H9 (cell line): ENCODE data around the gene TH. TPM values are rescaled to one million over a fixed set of nuclear protein-coding genes. Genes with fewer than 3 reads are reported as not detected.

Experiments used
- DNase-seq: peaks from one replicate; pipeline ENCODE4 v3.0.0-alpha.2; 2017
- H2AFZ ChIP-seq: one replicate; pipeline ENCODE4 v1.6.1; 2013; ENCODE audit warnings: mild to moderate bottlenecking, low read length, control low read depth, moderate library complexity
- H2AK5ac ChIP-seq: 2 replicates; pipeline ENCODE4 v1.6.1; 2013; ENCODE audit warnings: low read length, control low read depth, mixed read lengths; ENCODE audit not compliant: insufficient read length
- H2BK120ac ChIP-seq: one replicate; pipeline ENCODE4 v1.6.1; 2013; ENCODE audit warnings: low read depth, mild to moderate bottlenecking, low read length, control low read depth, inconsistent platforms; ENCODE audit not compliant: poor library complexity, severe bottlenecking
- H2BK12ac ChIP-seq: 2 replicates; pipeline ENCODE4 v1.6.1; 2013; ENCODE audit warnings: low read length, control low read depth, mixed read lengths, low read depth; ENCODE audit not compliant: insufficient read length
- H2BK15ac ChIP-seq: 2 replicates; pipeline ENCODE4 v1.6.1; 2013; ENCODE audit warnings: low read depth, low read length, control low read depth
- H2BK20ac ChIP-seq: one replicate; pipeline ENCODE4 v1.6.1; 2013; ENCODE audit warnings: low read depth, mild to moderate bottlenecking, low read length, control low read depth, inconsistent platforms; ENCODE audit not compliant: poor library complexity, severe bottlenecking
- H2BK5ac ChIP-seq: 2 replicates; pipeline ENCODE4 v1.6.1; 2013; ENCODE audit warnings: low read length, control low read depth, mixed read lengths; ENCODE audit not compliant: insufficient read length
- H3K14ac ChIP-seq: 2 replicates; pipeline ENCODE4 v1.6.1; 2013; ENCODE audit warnings: low read length, control low read depth; ENCODE audit not compliant: insufficient read depth
- H3K18ac ChIP-seq: 2 replicates; pipeline ENCODE4 v1.6.1; 2013; ENCODE audit warnings: low read depth, mild to moderate bottlenecking, mixed read lengths, low read length, control low read depth; ENCODE audit not compliant: insufficient read length
- H3K23ac ChIP-seq: 2 replicates; pipeline ENCODE4 v1.6.1; 2013; ENCODE audit warnings: low read length, control low read depth, mixed read lengths, low read depth; ENCODE audit not compliant: insufficient read length
- H3K23me2 ChIP-seq: 2 replicates; pipeline ENCODE4 v1.6.1; 2013; ENCODE audit warnings: low read depth, mild to moderate bottlenecking, mixed read lengths, low read length, control low read depth; ENCODE audit not compliant: insufficient read length, poor library complexity, severe bottlenecking
- H3K27ac ChIP-seq: 2 replicates; pipeline ENCODE4 v1.5.1; 2013; ENCODE audit warnings: low read length, control low read depth, mixed read lengths, low read depth; ENCODE audit not compliant: insufficient read length
- H3K27me3 ChIP-seq: 2 replicates; pipeline ENCODE4 v1.6.1; 2013; ENCODE audit warnings: low read length, control low read depth, inconsistent platforms; ENCODE audit not compliant: insufficient read depth
- H3K4ac ChIP-seq: 2 replicates; pipeline ENCODE4 v1.6.1; 2013; ENCODE audit warnings: low read depth, mild to moderate bottlenecking, control low read depth, inconsistent platforms, low read length, moderate library complexity
- H3K4me1 ChIP-seq: 2 replicates; pipeline ENCODE4 v1.6.1; 2013; ENCODE audit warnings: low read length, control low read depth, inconsistent platforms; ENCODE audit not compliant: insufficient read depth
- H3K4me2 ChIP-seq: 2 replicates; pipeline ENCODE4 v1.6.1; 2013; ENCODE audit warnings: low read length, control low read depth, mixed read lengths; ENCODE audit not compliant: insufficient read length, insufficient read depth
- H3K56ac ChIP-seq: 2 replicates; pipeline ENCODE4 v1.6.1; 2013; ENCODE audit warnings: low read depth, mild to moderate bottlenecking, mixed read lengths, low read length, control low read depth; ENCODE audit not compliant: insufficient read length
- H3K79me1 ChIP-seq: 2 replicates; pipeline ENCODE4 v1.6.1; 2013; ENCODE audit warnings: low read depth, mild to moderate bottlenecking, moderate library complexity, low read length, control low read depth, inconsistent platforms; ENCODE audit not compliant: insufficient read depth, poor library complexity, severe bottlenecking
- H3K79me2 ChIP-seq: 2 replicates; pipeline ENCODE4 v1.6.1; 2013; ENCODE audit warnings: low read length, control low read depth, inconsistent platforms; ENCODE audit not compliant: insufficient read depth
- H3K9ac ChIP-seq: 2 replicates; pipeline ENCODE4 v1.6.1; 2013; ENCODE audit warnings: low read length, control low read depth, mixed read lengths; ENCODE audit not compliant: insufficient read length; ENCODE audit errors: extremely low read depth
- H3K9me3 ChIP-seq: one replicate; pipeline ENCODE4 v1.6.1; 2013; ENCODE audit warnings: low read depth, low read length, inconsistent platforms; ENCODE audit not compliant: control insufficient read depth
- H3T11ph ChIP-seq: one replicate; pipeline ENCODE4 v1.6.1; 2013; ENCODE audit warnings: mild to moderate bottlenecking, low read length, control low read depth, inconsistent platforms
- H4K20me1 ChIP-seq: one replicate; pipeline ENCODE4 v1.6.1; 2013; ENCODE audit not compliant: control insufficient read depth, insufficient read length, insufficient read depth
- H4K5ac ChIP-seq: 2 replicates; pipeline ENCODE4 v1.6.1; 2013; ENCODE audit warnings: low read depth, mild to moderate bottlenecking, mixed read lengths, low read length, control low read depth; ENCODE audit not compliant: insufficient read length
- H4K8ac ChIP-seq: replicated peaks from 2 replicates; pipeline ENCODE4 v1.6.1; 2013; ENCODE audit warnings: low read length, control low read depth, mixed read lengths, low read depth; ENCODE audit not compliant: insufficient read length
- H4K91ac ChIP-seq: 2 replicates; pipeline ENCODE4 v1.6.1; 2013; ENCODE audit warnings: low read depth, mild to moderate bottlenecking, moderate library complexity, mixed read lengths, low read length, control low read depth; ENCODE audit not compliant: insufficient read length
- H3K27ac Mint-ChIP-seq, 3 experiments: 2 replicates in 2 of 3; 3 replicates in 1 of 3; pipeline ENCODE4 v1.8.0; 2020 to 2021; ENCODE audit warnings: mixed read lengths in 3 of 3, mild to moderate bottlenecking in 1 of 3, moderate library complexity in 1 of 3
- H3K27me3 Mint-ChIP-seq: 2 replicates; pipeline ENCODE4 v1.8.0; 2021; ENCODE audit warnings: low read depth, mild to moderate bottlenecking, moderate library complexity, mixed read lengths
- H3K36me3 Mint-ChIP-seq, 3 experiments: 2 replicates in 2 of 3; 3 replicates in 1 of 3; pipeline ENCODE4 v1.8.0; 2020 to 2021; ENCODE audit warnings: low read depth in 3 of 3, mixed read lengths in 3 of 3; ENCODE audit not compliant: insufficient read depth in 1 of 3
- H3K4me1 Mint-ChIP-seq, 2 experiments: 2 replicates each; pipeline ENCODE4 v1.8.0; 2020; ENCODE audit warnings: mixed read lengths in 2 of 2
- H3K4me3 Mint-ChIP-seq, 2 experiments: 2 replicates in 1 of 2; 3 replicates in 1 of 2; pipeline ENCODE4 v1.8.0; 2020 to 2021; ENCODE audit warnings: mild to moderate bottlenecking in 2 of 2, mixed read lengths in 2 of 2, moderate library complexity in 1 of 2
- H3K9me3 Mint-ChIP-seq, 2 experiments: 2 replicates in 1 of 2; 3 replicates in 1 of 2; pipeline ENCODE4 v1.8.0; 2020; ENCODE audit warnings: mild to moderate bottlenecking in 2 of 2, mixed read lengths in 2 of 2, moderate library complexity in 1 of 2
- WGBS: extraction: QIAGEN DNeasy Blood & Tissue Kit; methylation state at CpG from one replicate; pipeline ENCODE4 v1.1.7; 2013; ENCODE audit warnings: missing lambda C conversion rate, low lambda C conversion rate, mixed read lengths; ENCODE audit not compliant: insufficient read length; ENCODE audit errors: extremely low coverage; 5-methylcytosine and 5-hydroxymethylcytosine counted together
- total RNA-seq: library from RNA; stranded (reverse); gene quantifications from 2 replicates; pipeline ENCODE4 v1.2.1, GENCODE V29; 2021
- TF ChIP-seq, protein P1 (sequence below): fragments of 200-600 bp; sonication (generic); conservative IDR thresholded peaks from 3 replicates; pipeline ENCODE4 v1.8.0; 2021; ENCODE audit warnings: antibody characterized with exemption, mild to moderate bottlenecking

Gene TH
- total RNA-seq, 1 experiment from 2014 or later = not detected

DNA sequence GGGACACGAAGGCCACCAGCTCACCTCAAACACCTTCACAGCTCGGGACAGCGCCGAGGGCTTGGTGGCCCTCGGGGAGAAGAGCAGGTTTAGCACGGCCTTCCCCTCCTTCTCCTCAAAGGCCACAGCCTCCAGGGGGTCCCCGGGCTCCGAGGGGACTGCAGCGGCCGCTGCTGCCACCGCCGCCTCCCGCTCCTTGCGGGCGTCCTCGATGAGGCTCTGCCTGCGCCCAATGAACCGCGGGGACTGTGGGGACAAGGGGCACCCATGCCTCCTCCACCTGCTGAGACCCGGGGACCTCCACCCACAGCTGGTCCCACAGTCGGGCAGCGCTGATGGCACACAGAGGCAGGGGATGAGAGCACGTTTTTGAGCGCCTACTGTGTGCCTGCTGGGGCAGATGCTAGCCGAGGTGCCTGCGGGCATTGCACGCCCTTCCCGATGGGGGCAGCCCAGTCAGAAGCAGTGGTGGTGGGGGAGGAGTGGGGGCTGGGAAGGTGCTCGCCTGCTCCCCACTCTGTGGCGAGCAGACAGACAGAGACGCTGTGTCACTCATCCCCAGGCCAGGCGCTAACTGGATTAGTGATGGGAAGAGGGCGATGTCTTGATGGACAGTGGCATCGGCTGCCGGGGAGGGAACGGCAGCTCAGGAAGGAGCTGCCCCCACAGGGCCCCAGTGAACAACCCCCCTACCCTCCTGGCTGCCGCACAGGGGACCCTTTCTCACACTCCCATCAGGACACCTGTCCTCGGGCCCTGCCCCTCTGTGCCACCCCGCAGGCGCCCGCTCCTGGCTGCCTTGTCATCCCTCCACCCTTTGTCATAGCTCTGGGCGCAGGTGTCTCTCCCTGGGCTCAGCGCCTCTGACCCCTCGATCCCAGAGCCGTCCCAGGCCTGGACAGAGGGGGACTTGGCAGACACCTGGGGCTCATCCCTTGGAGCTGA lies 1.7 kb downstream of the TH start:
- H3K27ac ChIP-seq = no peak overlapping the region
- no peak overlapping the region for H3K14ac ChIP-seq
- no peak overlapping the region for H3K18ac ChIP-seq
- no peak overlapping the region for H2BK120ac ChIP-seq
- no peaks in the 10 kb centered on the region for H3K27me3 ChIP-seq
- no peak overlapping the region for H3K4me2 ChIP-seq
- no peak overlapping the region for H4K5ac ChIP-seq
- H3K9me3 Mint-ChIP-seq = no peaks in the 10 kb centered on the region
- no peak overlapping the region for H2BK12ac ChIP-seq
- no peak overlapping the region for H4K91ac ChIP-seq
- H3T11ph ChIP-seq = no peak overlapping the region
- H4K20me1 ChIP-seq = no peaks in the 10 kb centered on the region
- peaks cover 3% of the 10 kb centered on the region for H3K23me2 ChIP-seq
- TF ChIP-seq, protein P1, sequence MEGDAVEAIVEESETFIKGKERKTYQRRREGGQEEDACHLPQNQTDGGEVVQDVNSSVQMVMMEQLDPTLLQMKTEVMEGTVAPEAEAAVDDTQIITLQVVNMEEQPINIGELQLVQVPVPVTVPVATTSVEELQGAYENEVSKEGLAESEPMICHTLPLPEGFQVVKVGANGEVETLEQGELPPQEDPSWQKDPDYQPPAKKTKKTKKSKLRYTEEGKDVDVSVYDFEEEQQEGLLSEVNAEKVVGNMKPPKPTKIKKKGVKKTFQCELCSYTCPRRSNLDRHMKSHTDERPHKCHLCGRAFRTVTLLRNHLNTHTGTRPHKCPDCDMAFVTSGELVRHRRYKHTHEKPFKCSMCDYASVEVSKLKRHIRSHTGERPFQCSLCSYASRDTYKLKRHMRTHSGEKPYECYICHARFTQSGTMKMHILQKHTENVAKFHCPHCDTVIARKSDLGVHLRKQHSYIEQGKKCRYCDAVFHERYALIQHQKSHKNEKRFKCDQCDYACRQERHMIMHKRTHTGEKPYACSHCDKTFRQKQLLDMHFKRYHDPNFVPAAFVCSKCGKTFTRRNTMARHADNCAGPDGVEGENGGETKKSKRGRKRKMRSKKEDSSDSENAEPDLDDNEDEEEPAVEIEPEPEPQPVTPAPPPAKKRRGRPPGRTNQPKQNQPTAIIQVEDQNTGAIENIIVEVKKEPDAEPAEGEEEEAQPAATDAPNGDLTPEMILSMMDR = no peak
- peaks cover 18% of the 10 kb centered on the region for H3K27me3 Mint-ChIP-seq
- no peaks in the 10 kb centered on the region for H3K36me3 Mint-ChIP-seq
- H3K4me1 ChIP-seq = no peaks in the 10 kb centered on the region
- H3K9ac ChIP-seq = no peak overlapping the region
- no peak overlapping the region for H2BK15ac ChIP-seq
- no peak overlapping the region for H3K4me3 Mint-ChIP-seq
- H3K9me3 ChIP-seq = no peaks in the 10 kb centered on the region
- no peak for DNase-seq
- H3K4ac ChIP-seq = no peak overlapping the region
- H3K56ac ChIP-seq = no peak overlapping the region
- H3K27ac Mint-ChIP-seq = no peak overlapping the region
- peaks cover 0 to 5% of the 10 kb centered on the region in 2 experiments; a peak in 1 of 4 replicates for H3K4me1 Mint-ChIP-seq
- H3K23ac ChIP-seq = no peak overlapping the region
- no peak overlapping the region for H4K8ac ChIP-seq
- H2BK20ac ChIP-seq = no peak overlapping the region
- H2AK5ac ChIP-seq = no peak overlapping the region
- WGBS = no CpG with 5 or more reads among the region's 45 CpGs
- H2AFZ ChIP-seq = no peak overlapping the region
- H3K79me1 ChIP-seq = no peaks in the 10 kb centered on the region
- no peak overlapping the region for H2BK5ac ChIP-seq
- H3K79me2 ChIP-seq = no peaks in the 10 kb centered on the region
